ENCODE measurements around the gene EMSY.

DNA sequence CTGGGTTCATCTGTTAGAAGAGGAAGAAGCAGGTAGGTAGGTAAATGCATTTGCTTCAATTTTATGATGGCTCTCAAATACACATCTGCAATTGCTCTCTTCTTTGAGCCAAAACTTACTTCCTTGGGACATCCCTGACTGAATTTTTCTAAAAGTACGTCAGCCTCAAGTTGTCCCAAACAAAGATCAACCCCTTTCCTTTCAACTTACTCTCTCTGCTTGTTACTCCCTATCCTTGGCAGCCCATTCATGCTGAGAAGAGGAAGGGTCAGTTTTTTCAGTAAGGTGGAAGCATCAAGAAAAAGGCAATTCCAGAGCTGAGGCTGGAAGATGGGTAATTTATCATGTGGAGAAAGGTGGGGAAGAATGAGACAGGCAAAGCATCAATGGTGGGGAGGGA lies 114.5 kb downstream of the EMSY start:
- TF ChIP-seq, protein P1, sequence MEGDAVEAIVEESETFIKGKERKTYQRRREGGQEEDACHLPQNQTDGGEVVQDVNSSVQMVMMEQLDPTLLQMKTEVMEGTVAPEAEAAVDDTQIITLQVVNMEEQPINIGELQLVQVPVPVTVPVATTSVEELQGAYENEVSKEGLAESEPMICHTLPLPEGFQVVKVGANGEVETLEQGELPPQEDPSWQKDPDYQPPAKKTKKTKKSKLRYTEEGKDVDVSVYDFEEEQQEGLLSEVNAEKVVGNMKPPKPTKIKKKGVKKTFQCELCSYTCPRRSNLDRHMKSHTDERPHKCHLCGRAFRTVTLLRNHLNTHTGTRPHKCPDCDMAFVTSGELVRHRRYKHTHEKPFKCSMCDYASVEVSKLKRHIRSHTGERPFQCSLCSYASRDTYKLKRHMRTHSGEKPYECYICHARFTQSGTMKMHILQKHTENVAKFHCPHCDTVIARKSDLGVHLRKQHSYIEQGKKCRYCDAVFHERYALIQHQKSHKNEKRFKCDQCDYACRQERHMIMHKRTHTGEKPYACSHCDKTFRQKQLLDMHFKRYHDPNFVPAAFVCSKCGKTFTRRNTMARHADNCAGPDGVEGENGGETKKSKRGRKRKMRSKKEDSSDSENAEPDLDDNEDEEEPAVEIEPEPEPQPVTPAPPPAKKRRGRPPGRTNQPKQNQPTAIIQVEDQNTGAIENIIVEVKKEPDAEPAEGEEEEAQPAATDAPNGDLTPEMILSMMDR (IDR thresholded peaks at IDR 0.05), result no peak
- TF ChIP-seq POLR2A (IDR thresholded peaks at IDR 0.05) (no peak), POLR2AphosphoS5 (IDR thresholded peaks at IDR 0.05) (no peak)
